ENCODE data around the gene CPXM1.

The CPXM1 gene

GRCh38 chr20:2746636-2747265 lies 53.7 kb downstream of the CPXM1 start:
- Histone ChIP-seq H3K9ac (ENCODE audit: insufficient read length) (no peak overlapping the region), H3K27ac (no peak overlapping the region), H3K4me3 (no peak overlapping the region), H3K36me3 (ENCODE audit: insufficient read depth, low read length) (no peaks in the 10 kb centered on the region), H3K9me3 (ENCODE audit: low read depth, low read length) (no peaks in the 10 kb centered on the region)
- no peak for DNase-seq (ENCODE audit: low read depth, low spot score)
- TF ChIP-seq POLR2AphosphoS5 (IDR thresholded peaks at IDR 0.05; ENCODE audit: borderline replicate concordance, low read depth, low read length) (no peak), FOXP2 (optimal IDR thresholded peaks at IDR 0.05; ENCODE audit: control extremely low read depth, extremely low read length, insufficient read depth) (no peak), EZH2 (IDR thresholded peaks at IDR 0.05) (no peak)

DNA sequence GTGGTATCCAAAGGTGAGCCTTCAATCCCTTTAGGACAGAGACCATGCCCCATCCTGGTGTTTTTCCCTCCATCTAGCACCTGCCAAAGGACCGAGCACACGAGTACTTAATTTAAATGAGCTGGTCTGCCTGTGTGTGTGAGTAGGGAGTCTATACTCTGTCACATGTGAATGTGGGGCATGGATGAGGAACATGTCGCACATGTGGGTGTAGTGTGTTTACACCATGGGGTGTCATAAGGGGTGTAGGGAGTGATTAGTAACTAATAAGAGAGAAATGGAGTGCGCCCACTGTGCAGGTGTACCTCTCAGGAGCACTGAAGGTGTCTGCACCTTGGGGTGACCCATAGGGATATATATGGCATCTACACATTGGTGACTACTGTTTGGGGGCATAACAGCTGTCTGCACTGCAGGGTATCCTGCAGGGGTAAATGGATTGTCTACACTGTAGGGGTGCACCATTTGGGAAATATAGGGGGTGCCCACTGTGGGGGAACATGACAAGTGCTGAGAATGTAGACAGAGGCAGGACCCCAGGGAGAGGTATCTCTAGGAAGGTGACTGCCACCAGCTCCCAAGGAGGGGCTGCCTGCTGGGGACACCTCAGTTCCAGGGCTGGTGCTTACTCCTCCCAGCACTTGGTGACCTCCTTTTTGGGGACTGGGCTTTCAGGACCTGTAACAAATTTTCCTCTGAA lies 54.3 kb downstream of the CPXM1 start:
- TF ChIP-seq POLR2AphosphoS5 (IDR thresholded peaks at IDR 0.05; ENCODE audit: borderline replicate concordance, low read depth, low read length) (no peak), FOXP2 (optimal IDR thresholded peaks at IDR 0.05; ENCODE audit: control extremely low read depth, extremely low read length, insufficient read depth) (no peak), EZH2 (IDR thresholded peaks at IDR 0.05) (no peak)
- Histone ChIP-seq H3K27ac (no peak overlapping the region), H3K9ac (ENCODE audit: insufficient read length) (no peak overlapping the region), H3K9me3 (ENCODE audit: low read depth, low read length) (no peaks in the 10 kb centered on the region), H3K36me3 (ENCODE audit: insufficient read depth, low read length) (no peaks in the 10 kb centered on the region), H3K4me3 (no peak overlapping the region)
- no peak for DNase-seq (ENCODE audit: low read depth, low spot score)

- no peak for DNase-seq (ENCODE audit: low read depth, low spot score)
- Histone ChIP-seq H3K9ac (ENCODE audit: insufficient read length) (no peak overlapping the region), H3K36me3 (ENCODE audit: insufficient read depth, low read length) (no peaks in the 10 kb centered on the region), H3K9me3 (ENCODE audit: low read depth, low read length) (no peaks in the 10 kb centered on the region), H3K27ac (no peak overlapping the region), H3K4me3 (no peak overlapping the region)
- TF ChIP-seq EZH2 (IDR thresholded peaks at IDR 0.05) (no peak), FOXP2 (optimal IDR thresholded peaks at IDR 0.05; ENCODE audit: control extremely low read depth, extremely low read length, insufficient read depth) (no peak), POLR2AphosphoS5 (IDR thresholded peaks at IDR 0.05; ENCODE audit: borderline replicate concordance, low read depth, low read length) (no peak)
Measured at GRCh38 chr20:2745060-2745910, 55.1 kb downstream of the CPXM1 start.
